GM12878 (cell line): ENCODE data around the gene TNFAIP3. TPM values are rescaled to one million over a fixed set of nuclear protein-coding genes. Genes with fewer than 3 reads are reported as not detected.

Source experiments
- ATAC-seq: fragments of 200-7000 bp; cut with Tn5 transposase; 3 replicates; pipeline ENCODE4 v1.9.1; 2020; ENCODE audit warnings: mild to moderate bottlenecking, moderate library complexity
- BruUV-seq: library from RNA; stranded (reverse); fragments of 400-500 nt; replicated peaks from 2 replicates; lab custom pipeline; 2021; lab: Mats Ljungman, UMichigan
- CTCF ChIA-PET: fragments of 300-600 bp; sonication (Branson Sonifier 250); formaldehyde crosslinking; extraction: SDS; loops from one replicate; lab custom pipeline; 2021; ENCODE audit warnings: inconsistent platforms; lab: Yijun Ruan, JAX
- POLR2A ChIA-PET: fragments of 350-600 bp; formaldehyde crosslinking; extraction: SDS; loops from one replicate; lab custom pipeline; 2021; ENCODE audit warnings: inconsistent platforms; lab: Charles Lee
- RAD21 ChIA-PET: fragments of 300-600 bp; sonication (Branson Sonifier 250); formaldehyde crosslinking; loops from one replicate; lab custom pipeline; 2023; ENCODE audit warnings: antibody characterized with exemption; ENCODE audit not compliant: unreplicated experiment; lab: Charles Lee
- SMC1A ChIA-PET: fragments of 300-600 bp; sonication (Branson Sonifier 250); formaldehyde crosslinking; loops from one replicate; lab custom pipeline; 2023; ENCODE audit not compliant: unreplicated experiment, uncharacterized antibody; lab: Charles Lee
- DNase-seq: peaks from one replicate; pipeline ENCODE4 v3.0.0-alpha.2; 2011; ENCODE audit warnings: low read depth, low spot score
- FAIRE-seq: peaks from 3 replicates; lab custom pipeline; 2011; peaks lifted over from hg19 to GRCh38; lab: Jason Lieb, UNC
- H2AFZ ChIP-seq: 2 replicates; pipeline ENCODE4 v1.6.0; 2011; ENCODE audit warnings: low read depth, low read length, control low read depth; ENCODE audit not compliant: control insufficient read depth
- H3K27ac ChIP-seq: 2 replicates; pipeline ENCODE4 v1.5.1; 2011; ENCODE audit warnings: control low read depth; ENCODE audit not compliant: control insufficient read depth, insufficient read depth
- H3K27me3 ChIP-seq, 2 experiments: replicated peaks in 1 of 2; 2 replicates each; pipeline versions ENCODE4 v1.6.0 to v1.6.1; 2011; ENCODE audit warnings: low read length in 1 of 2; ENCODE audit not compliant: control insufficient read depth in 2 of 2, insufficient read depth in 2 of 2
- H3K36me3 ChIP-seq, 2 experiments: 2 replicates each; pipeline ENCODE4 v1.5.1; 2011; ENCODE audit warnings: low read length in 1 of 2; ENCODE audit not compliant: control insufficient read depth in 2 of 2, insufficient read depth in 2 of 2
- H3K4me1 ChIP-seq: 2 replicates; pipeline ENCODE4 v1.6.1; 2011; ENCODE audit warnings: mild to moderate bottlenecking, low read length, moderate library complexity, mixed read lengths; ENCODE audit not compliant: control insufficient read depth, insufficient read depth
- H3K4me2 ChIP-seq: 2 replicates; pipeline ENCODE4 v1.6.0; 2011; ENCODE audit warnings: control low read depth; ENCODE audit not compliant: control insufficient read depth, insufficient read depth
- H3K4me3 ChIP-seq: fragments of 200-600 bp; sonication (generic); 2 replicates; pipeline ENCODE4 v1.5.1; 2016
- H3K79me2 ChIP-seq: 2 replicates; pipeline ENCODE4 v1.6.0; 2011; ENCODE audit warnings: low read length; ENCODE audit not compliant: control insufficient read depth, insufficient read depth
- H3K9ac ChIP-seq: 2 replicates; pipeline ENCODE4 v1.8.0; 2011; ENCODE audit warnings: low read length, control low read depth, mixed read lengths; ENCODE audit not compliant: control insufficient read depth, insufficient read depth
- H3K9me3 ChIP-seq: replicated peaks from 3 replicates; pipeline ENCODE4 v1.5.1; 2011; ENCODE audit warnings: mild to moderate bottlenecking, low read length; ENCODE audit not compliant: control insufficient read depth, insufficient read depth
- H4K20me1 ChIP-seq: 2 replicates; pipeline ENCODE4 v1.6.0; 2011; ENCODE audit not compliant: control insufficient read depth, insufficient read depth
- ATF3 ChIP-seq: IDR thresholded peaks from 2 replicates; pipeline ENCODE4 v1.6.1; 2011; ENCODE audit warnings: low read depth, mild to moderate bottlenecking, low read length, moderate library complexity, borderline replicate concordance; ENCODE audit errors: extremely low read depth
- ATF7 ChIP-seq: fragments of 450-650 bp; IDR thresholded peaks from 2 replicates; pipeline ENCODE4 v1.6.1; 2016; ENCODE audit warnings: low read depth, mild to moderate bottlenecking
- BHLHE40 ChIP-seq, 2 experiments: fragments of 450-650 bp in 1 of 2; IDR thresholded peaks; 2 replicates each; pipeline ENCODE4 v1.6.1; 2011 to 2017; ENCODE audit warnings: low read depth in 2 of 2, borderline replicate concordance in 1 of 2, improper control_type of control experiment in 1 of 2, low read length in 1 of 2, mild to moderate bottlenecking in 1 of 2
- CBX5 ChIP-seq: sonication (generic); IDR thresholded peaks from 2 replicates; pipeline ENCODE4 v1.6.1; 2016; ENCODE audit warnings: low read depth, moderate library complexity, mild to moderate bottlenecking, inconsistent platforms
- CTCF ChIP-seq, 3 experiments: IDR thresholded peaks in 2 of 3; conservative IDR thresholded peaks in 1 of 3; 2 replicates each; pipeline ENCODE4 v1.5.1; 2011; ENCODE audit warnings: low read depth in 3 of 3, low read length in 3 of 3, mild to moderate bottlenecking in 3 of 3, control low read depth in 2 of 3, moderate library complexity in 2 of 3, inconsistent platforms in 1 of 3, mixed read lengths in 1 of 3; ENCODE audit not compliant: control insufficient read depth in 2 of 3, insufficient read depth in 1 of 3; ENCODE audit errors: extremely low read depth in 1 of 3
- ELK1 ChIP-seq: IDR thresholded peaks from 2 replicates; pipeline ENCODE4 v1.6.1; 2012; ENCODE audit warnings: low read depth, low read length, improper control_type of control experiment
- FOS ChIP-seq: IDR thresholded peaks from 3 replicates; pipeline ENCODE4 v1.6.1; 2011; ENCODE audit warnings: borderline replicate concordance; ENCODE audit not compliant: insufficient read length; ENCODE audit errors: extremely low read depth
- GATAD2B ChIP-seq: fragments of 450-650 bp; conservative IDR thresholded peaks from 2 replicates; pipeline ENCODE4 v1.6.1; 2017; ENCODE audit warnings: low read depth, mild to moderate bottlenecking, moderate library complexity
- IKZF2 ChIP-seq, 2 experiments: fragments of 450-650 bp; IDR thresholded peaks; 2 replicates each; pipeline ENCODE4 v1.6.1; 2017; ENCODE audit warnings: mild to moderate bottlenecking in 2 of 2, moderate library complexity in 2 of 2
- MEF2B ChIP-seq: fragments of 450-650 bp; IDR thresholded peaks from 2 replicates; pipeline ENCODE4 v1.6.1; 2018; ENCODE audit warnings: mild to moderate bottlenecking, moderate library complexity; ENCODE audit not compliant: partially characterized antibody, poor library complexity, severe bottlenecking
- MYB ChIP-seq: fragments of 150-350 bp; IDR thresholded peaks from 2 replicates; pipeline ENCODE4 v1.6.1; 2014; ENCODE audit warnings: mild to moderate bottlenecking, low read depth, low read length, borderline replicate concordance
- NR2C1 ChIP-seq: fragments of 450-650 bp; IDR thresholded peaks from 2 replicates; pipeline ENCODE4 v1.6.1; 2017; ENCODE audit warnings: antibody characterized with exemption, mild to moderate bottlenecking, moderate library complexity
- NR2C2 ChIP-seq: IDR thresholded peaks from 2 replicates; pipeline ENCODE4 v1.6.1; 2011; ENCODE audit warnings: borderline replicate concordance, low read depth; ENCODE audit not compliant: control insufficient read depth, insufficient read length
- TCF3 ChIP-seq: IDR thresholded peaks from 2 replicates; pipeline ENCODE4 v1.6.1; 2012; ENCODE audit warnings: low read depth, mild to moderate bottlenecking, low read length, borderline replicate concordance; ENCODE audit not compliant: insufficient read depth
- USF1 ChIP-seq: IDR thresholded peaks from 2 replicates; pipeline ENCODE4 v1.6.1; 2011; ENCODE audit warnings: borderline replicate concordance, low read depth, mild to moderate bottlenecking, moderate library complexity, mixed read lengths, low read length; ENCODE audit not compliant: insufficient read depth; ENCODE audit errors: extremely low read length
- WGBS: methylation state at CpG from one replicate; pipeline ENCODE4 v1.1.6; 2016; ENCODE audit warnings: low lambda C conversion rate; ENCODE audit not compliant: insufficient replicate concordance, insufficient coverage; ENCODE audit errors: missing lambda C conversion rate; 5-methylcytosine and 5-hydroxymethylcytosine counted together
- in situ Hi-C: fragments of 300-500 bp; cut with MboI; formaldehyde crosslinking; loops from 9 replicates; pipeline ENCODE4 v1.14.3; 2018; ENCODE audit warnings: mixed read lengths
- intact Hi-C: fragments of 100-400 bp; cut with micrococcal nuclease; formaldehyde crosslinking; loops from one replicate; pipeline ENCODE4 v1.14.2; 2022; ENCODE audit not compliant: unreplicated experiment
- polyA plus RNA-seq, 11 experiments: library from polyadenylated mRNA; depleted of rRNA in 4 of 11; unstranded in 6 of 11; stranded (reverse) in 5 of 11; fragments of >200 nt; fragmentation: Nextera tagmentation in 4 of 11; fragmentation: Illumina TruSeq in 1 of 11; extraction: Ambion mirVana in 4 of 11; extraction: Trizol in 1 of 11; gene quantifications; 1 replicate in 1 of 11; 2 replicates in 10 of 11; pipeline versions ENCODE4 v1.2.1 to v1.2.3, GENCODE V29; 2011 to 2016; ENCODE audit warnings: inconsistent platforms in 2 of 11, missing spikeins in 2 of 11, low read depth in 1 of 11
- total RNA-seq, 4 experiments: library from RNA; depleted of rRNA in 3 of 4; stranded (reverse); fragments of >200 nt in 3 of 4; fragmentation: Illumina TruSeq in 1 of 4; extraction: Trizol in 1 of 4; gene quantifications; 2 replicates each; pipeline versions ENCODE4 v1.2.1 to v1.2.3, GENCODE V29; 2013 to 2021

The TNFAIP3 gene
- total and polyA plus RNA-seq, 10 of the 15 experiments (the other 5 are each of a cell fraction or from before 2014, with no cell fraction given), result 18.0 to 350 (median 127) TPM

- POLR2A ChIA-PET, result interaction anchor here (0.6 to 2.3 kb wide), 6 partner anchors 10 to 195 kb away, joined by 3 to 11 read pairs (median 4); no protein-coding TSS in a partner anchor
- SMC1A ChIA-PET, result interaction anchor here (0.9 to 30.6 kb wide), 27 partner anchors 10 to 214 kb away, joined by 3 to 1237 read pairs (median 4); no protein-coding TSS in a partner anchor
- ATAC-seq (no peak), FAIRE-seq (no peak), DNase-seq (no peak)
- in situ Hi-C loops (no loop called here), intact Hi-C loops (no loop called here)
- H3K27ac ChIP-seq, result no peak overlapping the region
- H3K9me3 ChIP-seq, result no peaks in the 10 kb centered on the region
- no peak overlapping the region for H3K9ac ChIP-seq
- no peaks in the 10 kb centered on the region for H3K36me3 ChIP-seq
- H3K4me3 ChIP-seq, result no peak overlapping the region
- RAD21 ChIA-PET, result interaction anchor here (0.8 to 8.4 kb wide), 14 partner anchors 8 to 204 kb away, joined by 3 to 117 read pairs (median 4); no protein-coding TSS in a partner anchor
- no peaks in the 10 kb centered on the region for H3K27me3 ChIP-seq
- 70% methylated on average over 5 of the region's 5 CpGs for WGBS
- CTCF ChIA-PET, result interaction anchor here (1.0 to 14.4 kb wide), 8 partner anchors 10 to 144 kb away, joined by 3 to 149 read pairs (median 4); no protein-coding TSS in a partner anchor
- peak overlapping the region; percentile 11; the same call in 1 of the 2 replicates for H3K4me2 ChIP-seq
- no peaks in the 10 kb centered on the region for H4K20me1 ChIP-seq
- H2AFZ ChIP-seq, result no peak overlapping the region
- peaks cover 16% of the 10 kb centered on the region for H3K79me2 ChIP-seq
- peaks cover 5% of the 10 kb centered on the region; the same call in 1 of the 2 replicates for H3K4me1 ChIP-seq
- BruUV-seq, result no TSS peak
- TF ChIP-seq CTCF (IDR thresholded peaks at IDR 0.05 in 2 of 3, conservative IDR thresholded peaks at IDR 0.05 in 1 of 3; ENCODE audit: control insufficient read depth in 2 of 3, extremely low read depth in 1 of 3, insufficient read depth in 1 of 3, low read depth in 3 of 3, low read length in 3 of 3) (no peak), MEF2B (no peak), FOS (no peak), TCF3 (no peak), ATF3 (no peak), IKZF2 (IDR thresholded peaks at IDR 0.05) (no peak), USF1 (no peak), CBX5 (no peak), ELK1 (no peak), NR2C1 (no peak), NR2C2 (no peak), ATF7 (no peak), MYB (no peak), GATAD2B (no peak), BHLHE40 (IDR thresholded peaks at IDR 0.05; ENCODE audit: borderline replicate concordance in 1 of 2, low read depth in 2 of 2, low read length in 1 of 2) (no peak)
Measured at GRCh38 chr6:137862419-137863090, 4.5 kb upstream of the TNFAIP3 start.
